NCI-H1105 (cell line): ENCODE data around the gene ST8SIA1.

Experiments
- DNase-seq: peaks from one replicate; lab custom pipeline; 2025; lab: John Stamatoyannopoulos, UW

Gene ST8SIA1

DNA sequence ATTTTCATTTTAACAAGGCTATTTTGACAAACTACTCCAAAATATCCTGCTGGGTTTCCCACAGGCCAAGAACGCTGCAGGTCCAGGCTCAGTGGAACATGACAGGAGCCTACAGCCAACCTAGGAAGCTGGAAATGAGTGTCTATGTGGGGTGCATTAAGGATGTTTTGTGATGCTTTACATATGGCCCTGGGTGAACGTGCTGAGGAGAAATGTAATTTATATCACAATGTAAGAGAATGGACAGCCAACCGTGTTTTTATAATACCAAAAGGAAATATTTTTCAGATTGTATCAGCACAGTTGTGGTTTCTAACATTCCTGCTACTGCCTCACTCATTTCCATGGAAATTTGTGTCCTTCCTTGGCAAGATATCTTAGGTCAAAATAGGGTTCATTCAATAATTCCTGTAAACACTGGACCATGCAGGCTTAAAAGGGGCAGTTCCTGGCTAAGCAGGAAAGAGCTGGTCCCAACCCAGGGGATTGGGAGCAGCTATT, 51.5 kb downstream of the ST8SIA1 start:
- no peak for DNase-seq

DNA sequence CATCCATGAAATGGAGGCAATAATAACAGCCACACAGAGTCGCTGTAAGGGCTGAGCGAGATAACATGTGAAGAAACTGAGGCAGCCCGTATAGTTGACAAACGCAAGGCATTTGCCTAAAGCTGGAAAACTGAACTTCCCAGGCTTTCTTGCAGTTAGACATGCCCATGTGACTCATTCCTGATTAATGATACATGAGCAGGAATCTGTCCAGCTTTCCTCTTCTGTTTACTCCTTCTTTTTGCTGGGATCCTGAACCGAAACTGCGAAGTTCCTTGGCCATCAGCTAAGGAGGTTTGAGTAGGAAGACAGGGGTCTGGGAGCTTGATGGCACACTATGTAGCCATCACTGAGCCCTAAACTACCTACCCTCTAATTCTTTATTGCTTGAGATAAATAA, 52.2 kb downstream of the ST8SIA1 start:
- DNase-seq, result no peak

DNA sequence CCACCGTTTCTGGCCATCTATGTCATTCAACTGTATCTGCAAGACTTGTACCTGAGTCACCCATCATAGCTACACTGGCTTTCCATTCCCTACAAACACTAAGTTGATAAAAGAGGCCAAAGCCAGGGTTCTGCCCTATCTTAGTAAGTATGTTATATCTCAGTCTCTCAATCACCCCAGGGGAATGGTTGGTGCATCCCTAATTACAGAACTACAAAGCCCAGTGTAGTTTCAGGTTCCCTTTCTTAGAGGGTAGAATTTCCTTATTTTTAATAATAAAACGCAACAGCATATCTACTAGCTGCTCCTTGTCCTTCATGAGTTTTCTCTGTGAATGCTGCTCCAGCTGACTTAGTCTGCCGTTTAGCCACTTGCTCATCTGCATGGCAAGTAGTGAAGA, 57.6 kb downstream of the ST8SIA1 start:
- DNase-seq, result no peak

DNA sequence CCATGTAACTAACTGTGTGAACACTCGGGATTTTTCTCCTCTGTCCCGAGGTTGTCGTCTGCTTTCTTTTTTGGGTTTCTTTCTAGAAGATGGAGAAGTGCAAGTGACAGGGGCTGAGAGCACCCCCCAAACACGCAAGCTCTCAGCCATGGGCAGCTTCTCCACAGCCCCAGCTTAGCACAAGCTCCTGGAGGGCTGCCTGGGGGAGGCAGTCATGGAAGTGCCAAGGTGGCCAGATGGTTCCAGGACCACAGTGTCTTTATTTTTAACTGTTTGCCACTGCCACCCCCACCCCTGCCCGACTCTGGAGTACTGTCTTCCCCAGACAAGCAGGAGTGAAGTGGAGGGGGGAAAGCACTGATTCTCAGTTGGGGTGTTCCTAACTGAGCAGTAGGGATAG, 58.2 kb downstream of the ST8SIA1 start:
- no peak for DNase-seq

DNA sequence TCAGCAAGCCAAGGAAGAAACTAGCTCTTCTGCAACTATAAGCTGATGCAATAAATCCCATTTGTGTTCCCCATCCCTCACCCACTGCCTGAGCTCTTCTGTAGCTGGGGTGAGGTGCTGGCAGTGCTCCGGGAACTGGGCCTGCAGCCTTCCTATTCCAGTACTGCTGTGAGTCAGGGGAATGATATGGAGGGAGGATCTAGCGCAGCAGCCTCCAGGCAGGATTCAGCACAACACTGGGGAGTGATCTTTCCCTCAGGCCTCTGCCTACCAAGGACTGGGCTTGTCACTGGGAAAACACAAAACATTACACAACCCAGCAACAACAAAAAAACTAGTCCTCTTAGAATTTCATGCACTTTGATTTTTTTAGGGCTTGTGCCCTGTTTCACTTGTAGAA, 58.7 kb downstream of the ST8SIA1 start:
- DNase-seq, result no peak

DNA sequence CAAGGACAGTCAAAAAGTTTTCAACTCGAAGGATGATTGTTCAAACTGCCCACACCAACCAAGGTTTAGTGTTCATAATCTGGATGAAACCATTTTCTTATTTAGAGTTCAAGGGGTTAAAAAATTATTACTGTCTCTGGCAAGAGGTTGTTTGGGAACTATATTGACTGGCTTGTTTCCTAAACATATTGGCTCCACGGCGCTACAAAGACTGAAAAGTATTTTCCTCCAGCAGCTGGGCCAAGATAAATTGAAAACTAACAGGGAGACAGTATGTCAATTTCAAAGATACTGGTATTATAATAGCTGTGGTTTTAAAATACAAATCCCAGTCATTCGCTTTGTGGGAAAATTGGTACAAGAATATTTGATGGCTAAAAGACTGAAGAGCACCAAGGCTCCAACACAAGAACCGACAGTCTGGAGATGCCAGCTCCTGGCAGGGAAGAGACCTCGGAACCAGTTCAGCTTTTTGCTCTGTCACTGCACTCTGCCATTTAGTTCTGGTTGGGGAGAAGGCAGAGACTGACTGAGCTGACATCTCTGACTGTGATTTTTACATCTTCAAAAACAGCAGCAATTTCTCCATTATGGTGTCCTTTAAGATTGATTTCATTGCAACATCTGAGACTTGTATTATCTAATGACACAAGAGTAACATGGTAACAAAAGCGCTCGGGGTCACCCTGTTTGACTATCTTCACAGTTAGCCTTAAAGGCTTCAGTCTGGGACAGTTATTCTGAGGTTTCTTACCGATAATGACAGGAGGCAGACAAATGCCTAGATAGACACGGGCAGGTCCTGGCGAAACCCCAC, 62.0 kb downstream of the ST8SIA1 start:
- no peak for DNase-seq

DNA sequence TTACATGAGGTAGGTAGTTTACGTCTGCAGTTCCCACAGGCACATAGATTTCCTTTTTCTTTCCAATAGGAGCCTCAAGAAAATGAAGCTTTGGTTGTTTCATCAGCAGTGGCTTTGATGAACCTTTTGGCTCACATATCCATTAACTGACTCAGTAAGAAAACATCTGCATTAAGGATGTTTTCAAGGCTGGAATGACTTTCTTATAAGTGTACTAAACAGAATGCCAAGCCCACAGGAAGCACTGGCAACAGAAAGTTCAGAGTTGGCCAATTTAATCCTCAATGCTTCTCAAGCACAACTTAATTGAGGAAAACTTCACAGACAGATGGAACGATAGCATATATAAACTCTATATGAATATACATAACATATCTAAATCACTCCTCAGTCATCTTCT, 63.5 kb downstream of the ST8SIA1 start:
- DNase-seq, result no peak

DNA sequence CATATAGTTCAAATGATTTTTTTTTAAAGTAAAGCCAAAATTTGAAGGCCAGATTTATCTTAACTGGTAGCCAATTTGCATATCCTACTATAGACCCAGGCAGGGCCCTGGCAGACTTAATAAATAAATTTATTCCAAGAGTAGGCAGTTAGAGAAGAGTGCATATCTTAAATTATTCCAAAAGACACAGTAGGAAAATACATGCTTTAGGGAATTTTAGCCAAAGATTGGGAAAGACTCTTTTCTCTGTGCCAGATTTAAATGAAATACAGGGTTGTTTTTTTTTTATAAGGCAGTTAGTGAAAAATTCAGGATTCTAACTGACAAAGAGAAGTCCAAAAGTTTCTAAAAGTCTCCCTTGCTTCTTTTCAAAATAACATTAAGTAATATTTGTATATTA, 65.5 kb downstream of the ST8SIA1 start:
- no peak for DNase-seq

DNA sequence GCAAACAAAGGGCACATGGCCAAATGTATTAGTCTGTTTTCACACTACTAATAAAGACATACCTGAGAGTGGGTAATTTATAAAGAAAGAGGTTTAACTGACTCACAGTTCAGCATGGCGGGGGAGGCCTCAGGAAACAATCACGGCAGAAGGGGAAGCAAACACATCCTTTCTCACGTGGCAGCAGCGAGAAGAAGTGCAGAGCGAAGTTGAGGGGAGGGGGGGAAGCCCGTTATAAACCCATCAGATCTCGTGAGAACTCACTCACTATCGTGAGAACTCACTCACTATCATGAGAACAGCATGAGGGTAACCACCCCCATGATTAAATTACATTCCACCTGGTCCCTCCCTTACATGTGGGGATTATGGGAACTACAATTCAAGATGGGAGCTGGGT, 66.1 kb downstream of the ST8SIA1 start:
- no peak for DNase-seq

DNA sequence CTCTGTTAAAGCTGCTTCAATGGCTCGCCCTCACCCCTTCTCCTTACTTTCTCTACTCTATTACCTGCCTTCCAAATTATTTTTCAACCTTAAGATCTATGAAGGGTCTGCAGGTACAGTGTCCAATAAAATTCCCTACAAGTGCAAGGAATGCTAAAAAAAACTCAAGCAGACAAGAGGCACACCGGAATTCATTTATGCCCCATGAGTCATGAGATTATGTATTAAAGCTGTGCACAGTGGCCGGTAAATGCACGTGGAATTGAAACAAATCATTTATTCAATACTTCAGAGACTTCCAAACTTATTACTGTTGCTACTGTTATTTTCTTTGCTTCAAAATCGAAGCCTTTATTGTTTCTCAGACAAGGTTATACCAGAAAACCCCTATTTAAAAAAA, 68.4 kb downstream of the ST8SIA1 start:
- no peak for DNase-seq

DNA sequence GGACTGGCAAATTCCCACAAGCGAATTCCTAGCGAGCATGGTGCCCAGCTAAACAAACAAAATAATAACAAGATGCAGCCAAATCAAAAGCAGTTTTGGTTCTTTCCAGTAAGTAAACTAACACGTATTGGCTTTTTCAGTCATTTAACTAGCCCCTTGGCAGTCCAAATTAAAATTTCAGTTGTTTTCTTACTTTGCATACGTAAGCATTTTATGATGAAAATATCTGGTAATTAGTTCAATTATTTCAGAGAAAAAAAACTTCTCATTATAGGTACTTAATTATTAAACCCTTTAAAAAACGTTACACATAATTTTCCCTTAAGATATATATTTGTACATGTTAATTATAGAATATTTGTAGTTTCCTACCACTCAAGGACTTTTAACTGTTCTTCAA, 70.1 kb downstream of the ST8SIA1 start:
- DNase-seq, result no peak

DNA sequence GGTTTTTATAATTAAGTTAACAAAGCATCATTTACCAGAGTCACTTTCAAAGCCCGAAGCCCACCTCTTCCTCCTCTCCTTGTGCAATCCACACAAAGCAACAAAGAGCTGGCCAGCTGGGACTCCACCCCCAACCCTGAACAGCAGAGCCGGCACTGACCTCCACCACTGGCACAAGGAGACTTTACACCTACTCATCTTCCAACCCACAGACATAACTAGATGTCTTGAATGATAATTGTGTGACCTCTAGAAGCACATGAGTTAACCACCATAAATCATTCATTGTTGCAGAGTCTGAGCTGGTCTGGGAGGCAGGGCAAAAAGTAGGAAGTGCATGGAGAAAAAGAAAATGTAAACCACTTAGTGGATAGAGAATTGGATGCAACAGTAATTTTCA, 72.2 kb downstream of the ST8SIA1 start:
- no peak for DNase-seq

DNA sequence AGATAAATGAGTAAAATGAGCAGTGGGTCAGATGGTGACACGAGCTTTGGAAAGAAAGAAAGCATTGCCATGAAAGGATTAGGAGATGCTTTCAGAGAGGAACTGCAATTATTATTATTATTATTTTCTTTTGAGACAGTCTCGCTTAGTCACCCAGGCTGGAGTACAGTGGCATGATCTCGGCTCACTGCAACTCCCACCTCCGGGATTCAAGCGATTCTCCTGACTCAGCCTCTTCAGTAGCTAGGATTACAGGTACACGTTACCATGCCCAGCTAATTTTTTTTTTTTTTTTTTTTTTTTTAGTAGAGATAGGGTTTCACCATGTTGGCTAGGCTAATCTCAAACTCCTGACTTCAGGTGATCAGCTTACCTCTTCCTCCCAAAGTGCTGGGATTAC, 77.4 kb downstream of the ST8SIA1 start:
- DNase-seq, result no peak

DNA sequence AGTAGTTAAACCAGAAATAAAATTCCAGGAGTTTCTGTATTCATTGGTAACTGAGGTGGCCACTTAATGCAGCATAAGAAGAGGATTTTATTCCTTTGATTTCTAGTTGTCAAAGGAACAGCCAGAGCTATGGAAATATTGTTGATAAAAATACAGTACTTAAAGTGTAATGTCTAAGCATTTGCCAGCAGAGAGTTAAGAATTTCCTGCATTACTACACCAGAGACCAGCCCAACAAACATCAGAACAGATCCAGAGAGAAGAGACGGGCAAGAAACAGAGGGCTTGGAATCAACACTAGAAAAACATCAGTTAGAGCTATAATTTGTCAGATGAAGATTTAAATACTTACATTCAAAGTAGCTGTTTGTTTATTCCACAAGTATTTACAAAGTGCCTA, 77.9 kb downstream of the ST8SIA1 start:
- no peak for DNase-seq

DNA sequence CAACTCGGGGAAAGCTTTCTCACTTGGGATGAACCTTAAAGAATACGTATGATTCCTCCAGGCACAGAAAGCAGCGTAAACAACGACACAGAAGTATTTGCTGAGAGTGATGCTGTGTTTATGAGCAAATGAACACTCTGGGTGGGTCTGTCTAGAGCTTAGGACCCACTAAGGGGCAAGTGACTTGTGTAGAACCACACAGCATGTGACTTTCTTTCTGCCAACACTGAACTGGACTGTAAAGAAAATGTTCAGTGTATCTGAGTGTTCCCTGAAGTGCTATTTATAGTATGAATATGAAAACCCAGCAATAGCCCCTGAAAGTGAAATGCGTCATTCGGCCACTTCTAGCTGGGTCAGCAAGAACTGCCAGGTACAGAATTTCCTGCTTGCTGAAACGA, 78.5 kb downstream of the ST8SIA1 start:
- DNase-seq, result no peak

DNA sequence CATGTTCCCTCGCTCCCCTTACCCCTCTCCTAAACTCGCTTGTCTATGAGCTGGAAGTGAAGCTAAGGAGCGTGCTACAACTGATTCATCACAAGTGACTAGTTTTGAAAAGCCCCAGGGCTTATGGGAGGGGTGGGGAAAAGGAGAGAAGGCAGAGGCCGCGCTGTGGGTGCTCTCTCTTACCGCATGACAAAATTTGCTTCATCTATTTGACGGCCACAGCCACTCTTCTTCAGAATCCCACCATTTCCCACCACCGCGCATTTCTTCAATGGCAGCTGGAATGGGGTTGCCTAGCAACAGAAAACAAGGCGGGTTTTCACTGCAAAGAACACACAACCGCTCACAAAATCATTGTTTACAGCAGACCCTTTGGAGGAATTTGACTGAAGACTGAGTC, 79.4 kb downstream of the ST8SIA1 start:
- no peak for DNase-seq

DNA sequence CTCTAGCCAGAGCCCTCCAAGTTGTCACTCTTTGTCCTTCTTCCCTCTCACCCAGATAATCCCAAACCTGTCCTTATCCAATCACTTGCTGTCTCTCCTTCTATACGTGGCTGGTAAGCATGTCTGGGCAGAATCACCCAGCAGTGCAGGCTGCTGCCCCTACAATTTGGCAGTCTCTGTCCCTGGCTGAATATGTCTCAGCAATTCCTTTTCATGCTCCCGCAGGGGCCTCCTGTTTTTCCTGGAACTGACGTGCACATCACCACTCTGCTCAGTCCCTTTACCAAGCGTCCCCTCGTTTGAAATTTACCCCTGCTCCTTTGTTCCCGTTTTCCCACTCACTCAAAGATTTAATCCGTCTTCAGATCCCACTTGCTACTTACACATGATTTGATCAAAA, 80.0 kb downstream of the ST8SIA1 start:
- no peak for DNase-seq

DNA sequence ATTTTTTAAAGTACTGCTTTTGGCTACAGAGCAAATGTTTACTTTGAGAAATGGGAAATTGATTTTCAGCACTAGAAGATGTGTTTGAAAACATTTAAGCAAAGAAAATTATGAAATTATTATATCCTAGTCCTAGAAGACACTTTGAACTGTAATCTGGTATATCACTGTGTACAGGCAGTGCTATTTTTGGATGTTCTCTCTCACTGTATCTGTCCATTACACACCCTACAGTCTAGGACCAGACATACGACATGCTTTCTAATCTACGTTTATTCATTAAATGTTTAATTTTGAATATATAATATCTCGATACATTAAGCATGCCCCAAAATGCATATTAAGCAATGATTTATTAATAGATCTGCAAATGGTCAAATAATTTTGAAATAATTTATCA, 82.5 kb downstream of the ST8SIA1 start:
- DNase-seq, result no peak

DNA sequence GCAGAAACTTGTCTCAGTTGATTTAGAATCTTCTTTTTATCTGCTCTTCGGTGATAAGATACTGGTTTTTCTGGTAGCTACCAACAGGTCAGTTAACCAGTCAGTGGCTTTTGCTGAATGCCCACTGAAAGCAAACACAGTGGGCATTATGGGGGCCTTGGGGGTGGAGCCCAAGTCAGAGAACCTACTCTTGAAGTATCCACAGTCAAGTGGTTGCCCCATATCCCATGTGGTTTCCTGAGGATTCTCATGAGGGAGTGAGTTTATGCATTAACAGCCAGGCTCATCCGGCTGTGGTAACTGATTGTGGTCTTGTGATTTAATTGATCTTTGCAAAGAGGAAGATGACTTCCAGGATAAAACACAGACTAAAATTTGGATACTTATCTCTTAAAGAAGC, 83.7 kb downstream of the ST8SIA1 start:
- DNase-seq, result no peak

DNA sequence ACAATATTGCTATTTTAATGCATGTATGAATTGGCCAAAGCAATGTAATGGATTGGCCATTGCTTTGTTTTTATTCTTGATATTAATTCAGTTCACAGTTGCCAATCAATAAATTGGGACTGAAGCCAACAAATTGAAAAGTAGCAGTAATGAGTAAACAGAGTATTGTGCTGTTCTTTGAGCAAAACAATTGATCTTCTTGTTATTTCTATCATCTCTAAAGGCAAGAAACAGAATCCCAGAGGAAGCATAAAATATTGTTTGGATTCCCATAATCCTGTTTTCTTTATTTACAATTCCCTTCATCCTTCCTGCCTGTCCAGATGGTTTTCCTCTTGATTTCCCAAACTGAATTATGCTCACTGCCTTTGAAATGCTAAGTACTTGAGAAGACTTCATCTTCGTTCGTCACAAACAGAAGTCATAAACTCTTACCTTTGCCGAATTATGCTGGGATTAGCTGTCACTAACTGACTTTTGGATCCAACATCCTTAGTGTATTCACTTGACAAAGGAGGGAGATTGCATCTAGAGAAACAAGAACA, 85.9 kb downstream of the ST8SIA1 start:
- no peak for DNase-seq

DNA sequence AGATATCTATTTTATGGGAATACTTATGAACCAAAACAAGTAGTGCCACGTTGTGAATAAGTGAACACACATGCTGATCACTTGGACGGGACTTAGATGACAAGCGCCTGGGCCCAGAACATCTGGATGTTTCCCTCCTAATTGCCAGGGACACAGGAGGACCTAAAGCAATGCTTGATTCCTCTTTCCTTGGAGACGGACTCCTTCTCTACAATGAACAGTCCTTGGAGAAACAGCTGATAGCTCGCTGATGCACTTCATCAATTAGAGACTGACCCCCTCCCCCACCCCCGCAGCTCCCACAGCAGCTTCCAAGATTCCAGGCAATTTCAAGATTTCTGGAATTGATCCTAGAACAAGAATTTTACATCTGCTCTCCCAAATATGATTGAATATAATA, 86.4 kb downstream of the ST8SIA1 start:
- no peak for DNase-seq

DNA sequence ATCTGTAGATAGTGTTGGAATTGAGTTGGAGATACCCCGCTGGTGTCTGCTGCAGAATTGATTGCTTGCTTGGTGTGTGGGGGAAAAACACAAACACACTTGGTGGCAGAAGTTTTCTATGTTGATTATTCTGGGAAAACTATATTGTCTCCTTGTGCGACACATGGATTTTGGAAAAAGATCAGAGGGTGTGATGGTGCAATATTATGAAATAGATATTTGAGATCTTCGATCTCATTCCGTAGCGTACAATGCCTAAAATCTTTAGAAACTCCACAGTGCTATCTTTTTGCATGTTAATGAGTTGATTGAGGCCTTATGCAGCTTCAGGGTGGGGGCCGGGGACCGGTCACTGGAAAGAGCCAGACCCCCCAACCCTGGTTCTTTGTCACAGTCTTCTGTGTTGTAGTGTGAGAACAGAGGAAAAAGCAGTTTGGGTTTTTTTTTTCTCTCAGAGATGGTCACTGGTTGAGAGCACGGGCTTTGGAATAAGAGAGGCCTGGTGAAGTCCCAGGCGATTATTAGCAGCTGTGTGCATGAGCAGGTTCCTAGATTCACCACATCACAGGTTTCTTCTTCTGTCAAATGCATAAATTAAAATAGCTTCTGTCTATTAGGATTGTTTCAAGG, 88.2 kb downstream of the ST8SIA1 start:
- no peak for DNase-seq

DNA sequence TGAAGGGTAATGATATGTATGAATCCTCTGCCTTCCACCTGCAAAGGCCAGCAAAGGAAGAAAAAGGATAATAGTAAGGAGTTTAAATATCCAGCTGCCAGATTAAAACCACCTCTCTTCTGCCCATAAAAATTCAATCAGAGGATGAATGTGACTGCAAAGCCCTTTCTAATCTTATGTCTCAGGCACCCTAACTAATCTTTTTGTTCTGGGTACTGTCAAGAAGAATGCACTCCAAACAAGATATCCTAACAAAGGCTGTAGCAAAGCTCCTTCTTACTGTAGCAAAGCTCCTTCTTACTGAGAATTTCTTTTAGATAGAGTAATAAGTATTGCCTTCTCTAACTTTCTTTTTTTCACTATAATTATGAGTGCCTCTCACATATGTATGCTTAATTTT, 91.8 kb downstream of the ST8SIA1 start:
- DNase-seq, result no peak

DNA sequence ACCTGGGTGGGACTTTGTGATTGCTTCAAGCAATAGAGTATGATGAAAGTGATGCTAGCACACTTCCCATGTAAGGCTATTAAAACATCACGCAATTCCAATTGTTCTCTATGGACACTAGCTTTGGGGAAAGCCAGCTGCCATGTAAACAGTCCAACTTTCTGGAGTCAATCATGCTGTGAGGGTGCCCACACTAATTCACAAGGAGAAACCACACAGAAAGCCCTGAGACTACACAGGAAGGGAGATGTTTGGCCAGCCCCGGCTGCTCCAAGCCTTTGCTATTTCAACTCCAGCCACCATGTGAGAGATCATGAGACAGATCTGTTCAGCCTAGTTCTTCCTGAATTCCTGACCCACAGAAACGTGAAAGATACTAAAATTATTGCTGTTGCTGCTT, 96.3 kb downstream of the ST8SIA1 start:
- DNase-seq, result no peak
